Endodermal cell (in vitro differentiated cells): Measurements from ENCODE around the gene MAPK14. TPM values are rescaled to one million over a fixed set of nuclear protein-coding genes. Genes with fewer than 3 reads are reported as not detected.

Experiments used
- DNase-seq: peaks from one replicate; pipeline ENCODE4 v3.0.0-alpha.2; 2017
- H3K27ac ChIP-seq: 2 replicates; pipeline ENCODE4 v1.5.1; 2013; ENCODE audit warnings: mild to moderate bottlenecking, low read depth, low read length, moderate library complexity
- H3K27me3 ChIP-seq: 2 replicates; pipeline ENCODE4 v1.6.1; 2013; ENCODE audit warnings: mild to moderate bottlenecking, low read length, moderate library complexity; ENCODE audit not compliant: insufficient read depth, control insufficient read depth, poor library complexity, severe bottlenecking
- H3K36me3 ChIP-seq: 2 replicates; pipeline ENCODE4 v1.7.0; 2013; ENCODE audit warnings: mild to moderate bottlenecking, low read length, moderate library complexity; ENCODE audit not compliant: control insufficient read depth, insufficient read depth
- H3K4me1 ChIP-seq: one replicate; pipeline ENCODE4 v1.7.0; 2013; ENCODE audit warnings: low read length; ENCODE audit not compliant: control insufficient read depth, insufficient read depth
- H3K4me3 ChIP-seq: 2 replicates; pipeline ENCODE4 v1.5.1; 2013; ENCODE audit warnings: mild to moderate bottlenecking, low read length, moderate library complexity
- H3K9ac ChIP-seq: 2 replicates; pipeline ENCODE4 v1.6.1; 2013; ENCODE audit warnings: mild to moderate bottlenecking, low read length, moderate library complexity; ENCODE audit not compliant: poor library complexity, severe bottlenecking; ENCODE audit errors: extremely low read depth
- H3K9me3 ChIP-seq: 2 replicates; pipeline ENCODE4 v1.6.1; 2013; ENCODE audit warnings: mild to moderate bottlenecking, low read length, moderate library complexity; ENCODE audit not compliant: control insufficient read depth
- H3K27ac Mint-ChIP-seq: 2 replicates; pipeline ENCODE4 v1.8.0; 2020; ENCODE audit warnings: mixed read lengths
- H3K27me3 Mint-ChIP-seq: 2 replicates; pipeline ENCODE4 v1.8.0; 2021; ENCODE audit warnings: mild to moderate bottlenecking, mixed read lengths; ENCODE audit not compliant: insufficient read depth
- H3K36me3 Mint-ChIP-seq: 2 replicates; pipeline ENCODE4 v1.8.0; 2020; ENCODE audit warnings: low read depth, mixed read lengths
- H3K4me1 Mint-ChIP-seq: 2 replicates; pipeline ENCODE4 v1.8.0; 2020; ENCODE audit warnings: mixed read lengths
- H3K4me3 Mint-ChIP-seq: 2 replicates; pipeline ENCODE4 v1.8.0; 2020; ENCODE audit warnings: mild to moderate bottlenecking, moderate library complexity, mixed read lengths
- H3K9me3 Mint-ChIP-seq: 2 replicates; pipeline ENCODE4 v1.8.0; 2020; ENCODE audit warnings: mild to moderate bottlenecking, mixed read lengths
- CTCF ChIP-seq: fragments of 200-600 bp; sonication (generic); conservative IDR thresholded peaks from 2 replicates; pipeline ENCODE4 v1.5.0; 2021; ENCODE audit warnings: antibody characterized with exemption, mild to moderate bottlenecking
- WGBS, 2 experiments: methylation state at CpG; one replicate each; pipeline versions ENCODE4 v1.1.5 to v1.1.7; 2013; ENCODE audit warnings: missing lambda C conversion rate in 2 of 2, mixed read lengths in 1 of 2; ENCODE audit not compliant: insufficient coverage in 1 of 2, insufficient read length in 1 of 2; 5-methylcytosine and 5-hydroxymethylcytosine counted together
- total RNA-seq, 2 donors: library from RNA; stranded (reverse); fragmentation: NEBNext Ultra II Directional in 1 of 2; extraction: Animal tissue kit (Norgen Biotek cat#: 25700) in 1 of 2; gene quantifications; 2 replicates in 1 of 2; 3 replicates in 1 of 2; pipeline ENCODE4 v1.2.1, GENCODE V29; 2021

MAPK14 gene
- total RNA-seq, 2 donors from 2014 or later = 36.4 to 40.6 TPM

GRCh38 chr6:36135053-36135731, 107.6 kb downstream of the MAPK14 start:
- no peaks in the 10 kb centered on the region for H3K36me3 ChIP-seq
- H3K27ac ChIP-seq = no peak overlapping the region
- no peak for DNase-seq
- peaks cover 26% of the 10 kb centered on the region for H3K4me1 ChIP-seq
- no peaks in the 10 kb centered on the region for H3K27me3 ChIP-seq
- H3K9me3 ChIP-seq = no peaks in the 10 kb centered on the region
- Mint-ChIP-seq H3K4me3 (no peak overlapping the region), H3K27ac (no peak overlapping the region), H3K36me3 (peaks cover 8% of the 10 kb centered on the region), H3K9me3 (no peaks in the 10 kb centered on the region), H3K4me1 (peaks cover 25% of the 10 kb centered on the region), H3K27me3 (no peaks in the 10 kb centered on the region)
- no peak overlapping the region for H3K9ac ChIP-seq
- WGBS, 2 experiments = 92 to 96% methylated on average over 6 to 13 of the region's 13 CpGs
- TF ChIP-seq CTCF = no peak
- no peak overlapping the region for H3K4me3 ChIP-seq

GRCh38 chr6:36136034-36136433, 108.4 kb downstream of the MAPK14 start:
- no peak for TF ChIP-seq CTCF
- no peak overlapping the region for H3K27ac Mint-ChIP-seq
- no peaks in the 10 kb centered on the region for H3K9me3 Mint-ChIP-seq
- Histone ChIP-seq H3K27ac (no peak overlapping the region), H3K27me3 (no peaks in the 10 kb centered on the region), H3K9ac (no peak overlapping the region), H3K4me3 (no peak overlapping the region), H3K36me3 (no peaks in the 10 kb centered on the region), H3K4me1 (peaks cover 25% of the 10 kb centered on the region), H3K9me3 (no peaks in the 10 kb centered on the region)
- 96 to 100% methylated on average over 1 to 2 of the region's 2 CpGs for WGBS, 2 experiments
- H3K36me3 Mint-ChIP-seq = peaks cover 8% of the 10 kb centered on the region
- no peaks in the 10 kb centered on the region for H3K27me3 Mint-ChIP-seq
- no peak overlapping the region for H3K4me3 Mint-ChIP-seq
- DNase-seq = no peak
- H3K4me1 Mint-ChIP-seq = peaks cover 28% of the 10 kb centered on the region

- no peak overlapping the region for H3K27ac ChIP-seq
- peaks cover 20% of the 10 kb centered on the region for H3K4me1 ChIP-seq
- H3K27me3 ChIP-seq = no peaks in the 10 kb centered on the region
- H3K9me3 ChIP-seq = no peaks in the 10 kb centered on the region
- 90 to 94% methylated on average over 10 to 12 of the region's 12 CpGs for WGBS, 2 experiments
- Mint-ChIP-seq H3K9me3 (no peaks in the 10 kb centered on the region), H3K27ac (no peak overlapping the region), H3K4me3 (no peak overlapping the region), H3K36me3 (peaks cover 8% of the 10 kb centered on the region), H3K4me1 (peaks cover 26% of the 10 kb centered on the region), H3K27me3 (no peaks in the 10 kb centered on the region)
- no peak for DNase-seq
- H3K9ac ChIP-seq = no peak overlapping the region
- TF ChIP-seq CTCF = no peak
- no peaks in the 10 kb centered on the region for H3K36me3 ChIP-seq
- no peak overlapping the region for H3K4me3 ChIP-seq
These were observed 108.9 kb downstream of the MAPK14 start for GRCh38 chr6:36136551-36136950.
